H1 (cell line): ENCODE measurements around the gene PYGL.

ENCODE experiments used
- EZH2 ChIP-seq: fragments of 200-600 bp; sonication (generic); IDR thresholded peaks from 2 replicates; pipeline ENCODE4 v1.7.1; 2012; ENCODE audit warnings: low read depth, mild to moderate bottlenecking, moderate library complexity, low read length, inconsistent platforms; ENCODE audit not compliant: severe bottlenecking
- GABPA ChIP-seq: IDR thresholded peaks from 2 replicates; pipeline ENCODE4 v1.6.1; 2011; ENCODE audit warnings: mild to moderate bottlenecking, low read length, moderate library complexity, borderline replicate concordance; ENCODE audit not compliant: insufficient read depth
- HDAC2 ChIP-seq, 2 experiments: fragments of 300-600 bp in 1 of 2; sonication (generic) in 1 of 2; IDR thresholded peaks; 2 replicates each; pipeline ENCODE4 v1.6.1; 2011 to 2012; ENCODE audit warnings: low read depth in 2 of 2, low read length in 2 of 2, mild to moderate bottlenecking in 2 of 2, moderate library complexity in 2 of 2, borderline replicate concordance in 1 of 2, inconsistent platforms in 1 of 2
- POLR2A ChIP-seq, 2 experiments: IDR thresholded peaks; 1 replicate in 1 of 2; 2 replicates in 1 of 2; pipeline ENCODE4 v1.6.1; 2011; ENCODE audit warnings: low read depth in 2 of 2, low read length in 2 of 2, mild to moderate bottlenecking in 2 of 2; ENCODE audit errors: control extremely low read depth in 1 of 2
- POU5F1 ChIP-seq: IDR thresholded peaks from 2 replicates; pipeline ENCODE4 v1.6.1; 2011; ENCODE audit warnings: low read depth, mild to moderate bottlenecking, low read length, moderate library complexity
- RNF2 ChIP-seq: fragments of 200-900, 300-1000 bp; sonication (generic); IDR thresholded peaks from 2 replicates; pipeline ENCODE4 v1.7.1; 2016; ENCODE audit warnings: borderline replicate concordance, low read depth, mild to moderate bottlenecking, antibody characterized with exemption, low read length; ENCODE audit not compliant: poor library complexity, severe bottlenecking; ENCODE audit errors: missing control alignments
- SUZ12 ChIP-seq: fragments of 200-600 bp; sonication (generic); IDR thresholded peaks from 2 replicates; pipeline ENCODE4 v1.6.1; 2012; ENCODE audit warnings: mild to moderate bottlenecking, inconsistent platforms, low read length, moderate library complexity, mixed read lengths
- ZNF274 ChIP-seq: IDR thresholded peaks from 2 replicates; pipeline ENCODE4 v1.7.0; 2012; ENCODE audit warnings: low read length, borderline replicate concordance; ENCODE audit errors: extremely low read depth
- TF ChIP-seq, protein P1 (sequence below): IDR thresholded peaks from 2 replicates; pipeline ENCODE4 v1.6.1; 2012; ENCODE audit warnings: inconsistent platforms

DNA sequence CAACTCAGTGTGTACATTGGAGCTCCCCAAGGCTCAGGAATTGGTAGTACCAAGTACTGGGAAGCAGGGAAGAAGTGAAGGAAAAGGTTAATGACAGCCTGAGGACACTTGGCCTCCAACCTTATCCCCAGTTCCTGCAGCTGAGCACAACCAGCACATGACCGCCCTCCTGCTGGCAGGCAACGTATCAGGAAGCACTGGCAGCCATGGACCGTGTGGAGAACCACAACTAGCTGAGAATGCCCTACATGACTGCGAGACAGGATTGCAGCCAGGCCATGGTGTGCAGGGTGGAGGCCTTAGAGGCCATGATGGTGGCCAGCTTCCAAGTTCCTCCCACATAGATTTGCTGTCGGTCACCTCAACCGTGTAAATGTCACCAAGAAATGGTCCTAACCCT is 26.8 kb downstream of the PYGL start:
- TF ChIP-seq HDAC2 (IDR thresholded peaks at IDR 0.05; ENCODE audit: borderline replicate concordance in 1 of 2, low read depth in 2 of 2, low read length in 2 of 2) = no peak
- no peak for TF ChIP-seq POLR2A (IDR thresholded peaks at IDR 0.05; ENCODE audit: control extremely low read depth in 1 of 2, low read depth in 2 of 2, low read length in 2 of 2)
- TF ChIP-seq ZNF274 = no peak
- no peak for TF ChIP-seq GABPA
- TF ChIP-seq, protein P1, sequence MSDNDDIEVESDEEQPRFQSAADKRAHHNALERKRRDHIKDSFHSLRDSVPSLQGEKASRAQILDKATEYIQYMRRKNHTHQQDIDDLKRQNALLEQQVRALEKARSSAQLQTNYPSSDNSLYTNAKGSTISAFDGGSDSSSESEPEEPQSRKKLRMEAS = no peak
- TF ChIP-seq POU5F1 = no peak
- TF ChIP-seq RNF2 = no peak
- TF ChIP-seq EZH2 = no peak
- no peak for TF ChIP-seq SUZ12
